ENCODE data around the gene RNGTT.
A peak's percentile ranks its signal among the peaks of the same experiment; 100 is the strongest.
"Not testable (repeated sequence)": the region's sequence is repeated elsewhere in the genome, so short reads cannot be mapped to it uniquely, and the experiment has no call there.

The RNGTT gene

GRCh38 chr6:88864359-88865054, 98.9 kb downstream of the RNGTT start:
- DNase-seq (ENCODE audit: low spot score) = no peak

DNA sequence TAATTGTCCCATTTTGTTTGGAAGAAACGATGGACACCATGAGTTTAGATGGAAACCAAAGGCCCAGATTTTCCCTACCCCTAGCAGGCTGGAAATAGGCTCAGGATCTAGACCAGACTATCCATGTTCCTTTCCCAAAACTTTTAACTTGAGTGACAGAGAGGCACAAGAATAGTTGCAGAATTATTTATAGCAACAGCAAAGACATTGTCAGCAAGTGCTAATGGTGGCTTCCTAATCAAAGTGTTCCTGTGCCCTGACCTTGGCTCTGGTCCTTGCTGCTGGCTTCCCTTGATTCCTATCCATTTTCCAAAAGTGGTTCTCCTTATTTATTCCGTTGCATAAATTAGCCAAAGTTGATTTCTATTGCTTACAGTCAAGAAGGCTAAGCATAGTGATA, 103.1 kb downstream of the RNGTT start:
- DNase-seq (ENCODE audit: low spot score) = no peak

- no peak for DNase-seq (ENCODE audit: low spot score)
Measured at GRCh38 chr6:88858455-88858854, 105.0 kb downstream of the RNGTT start.

DNA sequence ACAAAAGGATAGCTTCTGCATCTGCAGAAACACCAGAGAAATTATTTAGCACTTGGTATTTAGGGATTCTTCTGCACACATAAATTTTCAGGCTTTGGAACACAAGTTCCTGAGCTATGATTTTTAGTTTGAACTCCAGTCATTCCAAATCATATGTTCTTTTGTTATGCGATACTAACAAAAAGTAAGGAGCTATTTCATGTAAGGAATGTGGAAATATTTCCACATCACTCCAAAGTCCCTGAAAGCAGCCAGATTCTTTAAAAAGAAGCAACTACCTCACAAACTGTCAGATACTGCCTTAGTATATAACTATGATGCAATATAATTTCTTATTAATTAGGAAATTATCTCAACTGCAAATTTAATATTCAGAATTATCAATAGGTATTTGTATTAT, 106.9 kb downstream of the RNGTT start:
- DNase-seq (ENCODE audit: low spot score) = no peak

DNA sequence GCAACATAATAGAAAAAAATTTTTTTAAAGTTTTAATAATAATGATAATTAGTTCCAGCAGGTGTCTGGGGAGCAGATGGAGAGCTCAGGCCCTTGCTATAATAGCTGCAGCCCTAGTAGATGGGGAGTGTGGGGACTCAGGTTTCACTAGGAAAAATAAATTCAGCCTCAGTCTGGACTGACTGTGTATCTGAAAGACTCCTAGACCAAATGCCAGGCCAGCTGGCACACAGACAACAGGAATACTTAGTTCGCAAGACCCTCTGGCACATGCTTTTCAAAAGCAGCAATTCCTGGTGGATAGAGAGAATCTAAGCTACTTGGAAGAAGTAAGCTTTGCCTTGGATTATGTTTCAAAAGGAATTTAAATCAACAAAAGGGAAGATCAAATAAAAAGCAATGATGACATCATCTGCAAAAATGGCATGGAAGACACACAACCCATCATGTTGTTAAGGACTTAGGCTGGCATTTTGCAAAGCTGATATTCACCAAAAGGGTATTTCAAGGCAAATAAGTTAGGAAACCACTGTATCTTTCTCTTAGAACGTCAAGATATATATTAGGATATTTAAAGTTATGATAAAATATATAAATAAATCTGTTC, 107.8 kb downstream of the RNGTT start:
- no peak for DNase-seq (ENCODE audit: low spot score)

DNA sequence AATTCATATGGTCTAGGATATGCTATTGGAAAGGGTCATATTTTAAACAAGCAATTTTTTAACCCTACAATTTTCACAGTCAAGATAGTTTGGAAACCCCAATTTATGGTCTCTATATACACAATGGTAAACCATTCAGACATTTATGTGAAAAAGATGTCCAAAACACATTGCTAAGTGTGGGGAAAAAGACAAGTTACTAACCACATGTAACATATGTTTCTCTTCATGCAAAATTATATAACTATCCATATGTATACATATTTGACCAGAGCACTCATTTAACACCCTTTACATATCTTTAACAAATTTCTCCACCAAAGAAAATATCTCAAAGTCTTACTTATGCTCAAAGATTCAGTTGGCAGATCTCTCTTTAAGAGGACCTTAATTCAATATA, 110.6 kb downstream of the RNGTT start:
- DNase-seq (ENCODE audit: low spot score) = no peak

DNA sequence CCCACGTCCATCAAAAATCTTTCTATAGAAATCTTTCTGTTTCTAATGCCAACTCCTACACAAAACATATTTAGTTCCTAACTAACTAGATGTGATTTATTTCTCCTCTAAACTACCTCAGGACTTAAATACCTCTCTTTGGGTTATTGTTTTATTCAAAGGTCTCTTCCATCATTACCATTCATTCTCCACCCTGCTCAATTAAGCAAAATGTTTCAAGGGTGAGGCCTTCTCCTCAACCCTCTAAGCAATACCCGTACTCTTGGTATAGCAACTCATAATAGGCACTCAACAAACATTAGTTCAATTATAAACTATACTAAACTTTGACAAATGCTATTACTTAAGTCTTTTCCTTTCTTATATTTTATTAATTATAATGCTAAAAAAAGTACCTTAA, 111.4 kb downstream of the RNGTT start:
- DNase-seq (ENCODE audit: low spot score) = no peak

DNA sequence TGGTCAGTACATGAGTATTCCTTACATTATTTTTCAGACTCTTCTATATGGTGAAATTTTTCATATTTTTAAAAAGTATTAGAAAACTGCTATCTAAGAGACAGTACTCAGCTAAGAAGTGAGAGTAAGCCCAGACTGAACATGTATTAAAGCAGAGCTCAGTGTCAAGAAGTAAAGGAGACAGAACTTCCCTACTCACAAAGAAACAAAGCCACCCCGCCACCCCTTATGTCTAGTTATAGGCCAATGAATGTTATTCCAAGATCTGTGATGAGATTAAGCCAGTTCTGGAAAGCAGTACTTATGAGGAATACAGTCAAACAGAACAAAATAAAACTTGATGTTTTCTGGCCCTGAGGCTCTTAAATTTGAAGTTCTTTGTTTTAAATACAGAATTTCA, 114.5 kb downstream of the RNGTT start:
- no peak for DNase-seq (ENCODE audit: low spot score)

DNA sequence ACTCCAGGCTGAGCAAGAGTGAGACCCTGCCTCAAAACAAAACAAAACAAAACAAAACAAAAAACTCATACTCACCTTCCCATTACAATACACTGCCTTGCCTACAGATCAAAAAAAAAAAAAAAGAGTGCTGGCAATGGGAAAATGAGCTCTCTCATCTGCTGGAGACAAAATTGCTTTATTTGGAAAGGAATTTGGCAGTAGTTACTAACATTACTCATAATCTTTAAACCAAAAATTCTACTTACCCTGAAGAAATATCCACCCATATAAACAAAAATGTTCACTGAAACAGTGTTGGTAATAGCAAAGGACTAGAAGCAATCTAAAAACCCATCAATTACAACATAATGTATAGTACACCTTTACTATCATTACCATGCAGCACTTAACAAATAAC, 120.4 kb downstream of the RNGTT start:
- DNase-seq (ENCODE audit: low spot score) = no peak

DNA sequence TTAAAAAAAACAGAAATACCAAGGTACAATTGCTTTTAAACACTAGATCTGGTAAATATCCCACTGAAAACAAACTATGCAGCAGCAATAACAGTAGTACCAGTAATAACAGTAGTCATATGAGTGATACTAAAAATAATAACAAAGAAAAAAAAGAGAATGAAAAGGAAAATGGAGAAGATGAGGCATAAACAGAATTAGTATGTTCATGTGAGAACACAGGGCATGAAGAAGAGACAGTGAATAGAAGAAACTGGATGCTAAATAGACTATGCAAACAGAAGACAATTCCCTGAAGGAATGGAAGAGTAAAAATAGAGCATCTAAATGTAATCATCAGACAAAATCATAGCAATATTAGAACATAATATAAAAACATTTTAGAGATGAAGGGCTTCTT, 121.1 kb downstream of the RNGTT start:
- no peak for DNase-seq (ENCODE audit: low spot score)

DNA sequence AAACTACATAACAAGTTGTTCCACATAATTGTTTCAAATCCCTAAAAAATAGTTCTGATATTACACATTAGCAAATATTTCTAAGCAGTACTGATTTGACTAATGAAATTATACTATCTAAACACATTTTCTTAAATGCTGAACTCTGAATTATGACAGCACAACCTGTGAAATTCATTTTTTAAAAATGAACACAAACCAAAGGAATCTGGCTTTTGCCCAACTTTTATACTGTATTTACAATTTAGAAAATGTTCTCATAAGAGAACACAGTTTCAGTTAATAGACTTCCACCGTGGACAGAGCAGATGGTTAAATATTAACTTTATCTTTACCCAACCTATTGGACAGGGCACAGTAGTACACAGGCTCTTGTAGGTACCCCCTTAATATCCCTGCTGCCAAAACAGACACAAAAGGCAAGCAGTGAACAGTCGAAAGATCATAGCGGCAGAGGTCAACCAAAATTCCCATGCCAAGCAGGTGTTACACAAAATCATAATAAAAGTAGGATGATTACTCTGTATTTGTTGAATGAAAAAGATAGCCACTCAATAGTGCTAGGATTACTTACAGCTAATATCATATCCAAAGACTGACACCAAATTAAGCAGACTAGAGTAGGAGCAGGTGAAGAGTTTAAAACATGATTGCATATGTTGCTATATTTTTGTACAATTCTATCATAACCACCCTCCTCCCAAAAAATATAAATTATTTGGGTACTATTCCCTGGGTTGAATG, 122.5 kb downstream of the RNGTT start:
- peak; percentile 48 for DNase-seq (ENCODE audit: low spot score)

DNA sequence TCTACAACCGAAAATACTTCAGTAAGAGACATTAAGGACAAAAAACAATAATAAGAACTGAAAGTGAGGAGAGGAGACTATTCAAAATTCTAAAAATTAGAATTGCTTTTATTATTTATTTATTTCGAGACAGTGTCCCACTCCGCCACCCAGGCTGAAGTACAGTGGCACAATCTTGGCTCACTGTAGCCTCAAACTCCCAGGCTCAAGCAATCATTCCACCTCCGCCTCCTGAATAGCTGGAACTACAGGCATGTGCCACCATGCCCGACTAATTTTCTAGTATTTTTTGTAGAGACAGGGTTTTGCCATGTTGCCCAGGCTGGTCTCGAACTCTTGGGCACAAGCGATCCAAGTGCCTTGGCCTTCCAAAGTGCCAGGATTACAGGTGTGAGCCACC, 123.1 kb downstream of the RNGTT start:
- no peak for DNase-seq (ENCODE audit: low spot score)

- no peak for DNase-seq (ENCODE audit: low spot score)
Measured at GRCh38 chr6:88839280-88839679, 124.1 kb downstream of the RNGTT start.

DNA sequence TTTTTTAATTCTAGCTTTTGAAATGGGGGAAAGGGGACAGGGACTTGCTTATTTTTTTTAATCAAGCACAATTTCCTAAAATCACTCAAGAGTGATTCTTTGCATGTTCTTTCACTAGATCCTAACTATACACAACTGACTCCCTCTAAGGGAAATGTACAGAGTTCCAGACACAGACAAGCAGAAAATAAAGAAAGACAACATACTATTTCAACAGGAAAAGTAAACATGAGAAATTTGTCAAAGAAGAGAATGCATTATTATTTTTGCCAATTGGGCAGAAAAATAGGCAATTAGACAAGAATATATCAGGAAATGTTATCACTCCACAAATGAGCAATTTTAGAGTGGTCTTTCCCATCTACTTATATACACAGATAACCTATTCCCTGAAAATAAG, 128.2 kb downstream of the RNGTT start:
- no peak for DNase-seq (ENCODE audit: low spot score)

GRCh38 chr6:88833071-88833470, 130.3 kb downstream of the RNGTT start:
- not testable (repeated sequence) for DNase-seq (ENCODE audit: low spot score)

DNA sequence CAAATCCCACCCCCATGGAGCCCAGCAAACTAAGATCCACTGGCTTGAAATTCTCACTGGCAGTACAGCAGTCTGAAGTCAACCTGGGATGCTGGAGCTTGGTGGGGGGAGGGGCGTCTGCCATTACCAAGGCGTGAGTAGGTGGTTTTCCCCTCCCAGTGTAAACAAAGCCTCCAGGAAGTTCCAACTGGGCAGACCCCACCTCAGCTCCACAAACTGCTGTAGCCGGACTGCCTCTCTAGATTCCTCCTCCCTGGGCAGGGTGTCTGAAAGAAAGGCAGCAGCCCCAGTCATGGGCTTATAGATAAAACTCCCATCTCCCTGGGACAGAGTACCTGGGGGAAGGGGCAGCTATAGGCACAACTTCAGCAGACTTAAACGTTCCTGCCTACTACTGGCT, 135.8 kb downstream of the RNGTT start:
- peak; percentile 3 for DNase-seq (ENCODE audit: low spot score)

- no peak for DNase-seq (ENCODE audit: low spot score)
Measured at GRCh38 chr6:88825856-88826255, 137.6 kb downstream of the RNGTT start.

GRCh38 chr6:88823998-88824397, 139.4 kb downstream of the RNGTT start:
- DNase-seq (ENCODE audit: low spot score) = peak; percentile 4

DNA sequence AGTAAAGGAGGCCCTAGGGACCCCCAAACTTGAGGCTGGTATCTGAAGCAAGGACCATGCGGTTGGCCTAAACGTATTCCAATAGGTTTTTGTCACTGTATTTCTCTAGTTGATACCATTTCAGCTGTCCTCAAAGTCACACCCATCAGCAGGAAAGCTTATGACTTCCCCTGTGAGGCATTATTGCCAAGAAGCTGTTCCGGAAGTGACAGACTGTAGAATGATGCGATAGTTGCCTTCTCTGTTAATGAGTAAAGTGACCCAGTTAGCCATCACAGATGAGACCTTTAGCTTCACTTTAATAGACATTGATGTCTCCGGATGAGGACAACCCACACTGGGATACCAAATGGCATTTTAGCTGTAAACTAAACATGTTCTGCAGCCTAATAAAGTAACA, 147.9 kb downstream of the RNGTT start:
- DNase-seq (ENCODE audit: low spot score) = no peak

GRCh38 chr6:88814909-88815308, 148.5 kb downstream of the RNGTT start:
- peak; percentile 22 for DNase-seq (ENCODE audit: low spot score)

DNA sequence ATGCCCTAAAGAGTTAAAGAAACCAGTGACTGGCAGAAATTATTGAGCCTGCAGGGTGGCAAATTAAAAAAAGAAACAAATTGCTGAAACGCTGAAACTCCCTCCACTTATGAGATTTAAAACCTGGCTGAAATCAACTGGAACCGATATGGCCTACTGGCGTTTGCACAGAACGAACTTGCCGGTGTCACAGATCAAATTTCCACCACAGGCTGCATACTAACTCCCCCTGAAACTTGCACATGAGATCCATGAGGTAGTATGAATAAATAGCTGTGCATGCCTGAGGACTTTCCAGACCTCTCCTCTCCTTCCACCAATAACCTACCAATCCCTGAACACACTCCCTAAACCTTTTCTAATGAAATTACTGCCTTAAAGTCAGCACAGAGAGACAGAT, 150.4 kb downstream of the RNGTT start:
- no peak for DNase-seq (ENCODE audit: low spot score)

GRCh38 chr6:88810701-88811100, 152.7 kb downstream of the RNGTT start:
- no peak for DNase-seq (ENCODE audit: low spot score)

- DNase-seq (ENCODE audit: low spot score) = no peak
Measured at GRCh38 chr6:88810089-88810488, 153.3 kb downstream of the RNGTT start.

Measured in HuH-7 (cell line).